Neural cell (in vitro differentiated cells): ENCODE data around the gene PEAK3. TPM values are rescaled to one million over a fixed set of nuclear protein-coding genes. Genes with fewer than 3 reads are reported as not detected.

Experiments
- H2AFZ ChIP-seq: fragments of 200-600, 300-800 bp; sonication (generic), shearing (Covaris generic); 2 replicates; pipeline ENCODE4 v1.6.0; 2014; ENCODE audit warnings: low read depth, mild to moderate bottlenecking, antibody characterized with exemption, low read length, moderate library complexity
- H3F3A ChIP-seq: fragments of 200-600 bp; shearing (Covaris generic); 2 replicates; pipeline ENCODE4 v1.6.1; 2016; ENCODE audit warnings: mild to moderate bottlenecking, moderate library complexity, mixed read lengths, antibody characterized with exemption, low read length; ENCODE audit not compliant: insufficient read depth, poor library complexity, severe bottlenecking
- H3K27ac ChIP-seq: fragments of 200-600, 300-800 bp; sonication (generic), shearing (Covaris generic); 2 replicates; pipeline ENCODE4 v1.5.1; 2014; ENCODE audit warnings: mild to moderate bottlenecking, low read length, moderate library complexity
- H3K27me3 ChIP-seq: fragments of 300-800, 200-600 bp; sonication (generic), shearing (Covaris generic); 2 replicates; pipeline ENCODE4 v1.6.0; 2014; ENCODE audit warnings: mild to moderate bottlenecking, low read depth, low read length, moderate library complexity; ENCODE audit not compliant: insufficient read depth
- H3K36me3 ChIP-seq: fragments of 300-800, 200-600 bp; sonication (generic), shearing (Covaris generic); 2 replicates; pipeline ENCODE4 v1.5.1; 2014; ENCODE audit warnings: mild to moderate bottlenecking, antibody characterized with exemption, low read length, moderate library complexity; ENCODE audit not compliant: insufficient read depth
- H3K4me2 ChIP-seq: fragments of 300-800, 200-600 bp; sonication (generic), shearing (Covaris generic); 2 replicates; pipeline ENCODE4 v1.6.0; 2014; ENCODE audit warnings: mild to moderate bottlenecking, low read length
- H3K4me3 ChIP-seq: fragments of 300-800, 200-600 bp; sonication (generic), shearing (Covaris generic); 2 replicates; pipeline ENCODE4 v1.5.1; 2014; ENCODE audit warnings: mild to moderate bottlenecking, low read length, moderate library complexity
- H3K79me2 ChIP-seq: fragments of 200-600 bp; shearing (Covaris generic); replicated peaks from 2 replicates; pipeline ENCODE4 v1.6.0; 2014; ENCODE audit warnings: mild to moderate bottlenecking, low read length, moderate library complexity; ENCODE audit not compliant: insufficient read depth
- H3K9ac ChIP-seq: fragments of 300-800, 200-600 bp; sonication (generic), shearing (Covaris generic); 2 replicates; pipeline ENCODE4 v1.6.1; 2016; ENCODE audit warnings: mild to moderate bottlenecking, low read length, mixed read lengths
- H3K9me2 ChIP-seq: fragments of 200-600 bp; shearing (Covaris generic); 2 replicates; pipeline ENCODE4 v1.6.1; 2016; ENCODE audit warnings: mild to moderate bottlenecking, low read length, mixed read lengths; ENCODE audit not compliant: insufficient read depth
- H3K9me3 ChIP-seq: fragments of 200-600, 300-800 bp; sonication (generic), shearing (Covaris generic); 2 replicates; pipeline ENCODE4 v1.6.1; 2016; ENCODE audit warnings: mild to moderate bottlenecking, mixed run types, low read length, moderate library complexity, mixed read lengths
- H4K20me1 ChIP-seq: fragments of 200-600 bp; shearing (Covaris generic); 2 replicates; pipeline ENCODE4 v1.6.1; 2016; ENCODE audit warnings: mild to moderate bottlenecking, mixed run types; ENCODE audit not compliant: insufficient read depth
- EP300 ChIP-seq: fragments of 450-650 bp; conservative IDR thresholded peaks from 2 replicates; pipeline ENCODE4 v1.6.1; 2014; ENCODE audit warnings: antibody characterized with exemption, mild to moderate bottlenecking, moderate library complexity; ENCODE audit not compliant: poor library complexity, severe bottlenecking
- EZH2 ChIP-seq: fragments of 200-600, 300-800 bp; shearing (Covaris generic), sonication (generic); IDR thresholded peaks from 2 replicates; pipeline ENCODE4 v1.6.1; 2014; ENCODE audit warnings: antibody characterized with exemption, low read length, borderline replicate concordance, mild to moderate bottlenecking; ENCODE audit not compliant: insufficient read depth, poor library complexity, severe bottlenecking
- MXI1 ChIP-seq: fragments of 450-650 bp; conservative IDR thresholded peaks from 2 replicates; pipeline ENCODE4 v1.6.1; 2014; ENCODE audit warnings: antibody characterized with exemption, mild to moderate bottlenecking; ENCODE audit not compliant: poor library complexity, severe bottlenecking
- POLR2AphosphoS5 ChIP-seq: IDR thresholded peaks from 2 replicates; pipeline ENCODE4 v1.6.1; 2012
- RAD21 ChIP-seq: fragments of 450-650 bp; conservative IDR thresholded peaks from 2 replicates; pipeline ENCODE4 v1.6.1; 2014; ENCODE audit warnings: antibody characterized with exemption, mild to moderate bottlenecking, moderate library complexity
- SMC3 ChIP-seq: fragments of 450-650 bp; conservative IDR thresholded peaks from 2 replicates; pipeline ENCODE4 v1.6.1; 2014; ENCODE audit warnings: antibody characterized with exemption, mild to moderate bottlenecking, moderate library complexity; ENCODE audit not compliant: poor library complexity
- TAF1 ChIP-seq: IDR thresholded peaks from 2 replicates; pipeline ENCODE4 v1.6.1; 2012; ENCODE audit warnings: low read depth
- polyA plus RNA-seq: library from polyadenylated mRNA; depleted of rRNA; stranded (reverse); fragments of >200 nt; gene quantifications from 2 replicates; pipeline ENCODE4 v1.2.3, GENCODE V29; 2014
- TF ChIP-seq, protein P1 (sequence below): fragments of 450-650 bp; IDR thresholded peaks from 2 replicates; pipeline ENCODE4 v1.5.1; 2014; ENCODE audit warnings: antibody characterized with exemption, mild to moderate bottlenecking, moderate library complexity; ENCODE audit not compliant: poor library complexity, severe bottlenecking
- TF ChIP-seq, protein P2 (sequence below): IDR thresholded peaks from 2 replicates; pipeline ENCODE4 v1.6.1; 2012; ENCODE audit warnings: borderline replicate concordance

Gene PEAK3
- polyA plus RNA-seq, 1 donor from 2014 or later: not detected

DNA sequence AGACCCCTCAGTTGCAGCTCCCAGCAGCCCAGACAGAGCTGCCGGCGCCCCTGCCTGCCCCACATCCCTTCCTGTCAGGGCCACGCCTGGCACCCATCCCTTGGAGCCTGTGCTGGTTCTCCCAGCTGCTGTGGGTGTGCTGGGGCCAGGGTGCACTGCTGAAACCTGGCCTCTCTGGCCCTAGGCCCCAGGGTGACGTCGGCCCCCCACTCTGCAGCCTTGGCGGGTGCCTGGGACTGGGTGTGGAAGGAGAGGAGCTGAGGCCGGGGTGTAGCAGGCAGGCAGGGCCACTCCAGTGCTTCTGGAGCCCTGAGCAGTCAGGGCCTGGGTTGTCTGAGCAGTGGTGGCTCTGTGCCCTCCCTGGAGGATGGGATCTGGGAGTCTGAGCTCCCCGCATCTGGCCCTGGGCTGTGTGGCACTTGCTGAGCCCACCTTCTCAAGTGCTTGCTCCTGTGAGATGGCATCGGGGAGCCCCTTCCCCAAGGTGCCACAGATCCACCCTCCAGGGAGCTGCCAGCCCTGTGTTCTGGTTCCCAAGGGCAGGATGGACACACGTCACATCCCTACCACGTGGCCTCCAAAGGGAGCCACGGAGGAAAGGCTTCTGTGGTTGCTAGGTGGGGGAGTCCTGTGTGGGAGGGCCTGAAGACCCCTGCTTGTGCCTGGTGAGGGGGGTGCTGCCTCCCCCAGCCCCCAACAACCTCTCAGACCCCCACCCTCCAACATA, 51.0 kb downstream of the PEAK3 start:
- Histone ChIP-seq H3F3A (no peaks in the 10 kb centered on the region), H4K20me1 (no peaks in the 10 kb centered on the region), H3K4me2 (no peak overlapping the region), H3K79me2 (peaks cover 21% of the 10 kb centered on the region), H3K27ac (no peak overlapping the region), H3K36me3 (no peaks in the 10 kb centered on the region), H3K9me3 (no peaks in the 10 kb centered on the region), H3K9me2 (no peaks in the 10 kb centered on the region), H3K27me3 (no peaks in the 10 kb centered on the region), H3K9ac (no peak overlapping the region), H3K4me3 (no peak overlapping the region), H2AFZ (no peak overlapping the region)
- TF ChIP-seq POLR2AphosphoS5: peak; percentile 10
- TF ChIP-seq, protein P1, sequence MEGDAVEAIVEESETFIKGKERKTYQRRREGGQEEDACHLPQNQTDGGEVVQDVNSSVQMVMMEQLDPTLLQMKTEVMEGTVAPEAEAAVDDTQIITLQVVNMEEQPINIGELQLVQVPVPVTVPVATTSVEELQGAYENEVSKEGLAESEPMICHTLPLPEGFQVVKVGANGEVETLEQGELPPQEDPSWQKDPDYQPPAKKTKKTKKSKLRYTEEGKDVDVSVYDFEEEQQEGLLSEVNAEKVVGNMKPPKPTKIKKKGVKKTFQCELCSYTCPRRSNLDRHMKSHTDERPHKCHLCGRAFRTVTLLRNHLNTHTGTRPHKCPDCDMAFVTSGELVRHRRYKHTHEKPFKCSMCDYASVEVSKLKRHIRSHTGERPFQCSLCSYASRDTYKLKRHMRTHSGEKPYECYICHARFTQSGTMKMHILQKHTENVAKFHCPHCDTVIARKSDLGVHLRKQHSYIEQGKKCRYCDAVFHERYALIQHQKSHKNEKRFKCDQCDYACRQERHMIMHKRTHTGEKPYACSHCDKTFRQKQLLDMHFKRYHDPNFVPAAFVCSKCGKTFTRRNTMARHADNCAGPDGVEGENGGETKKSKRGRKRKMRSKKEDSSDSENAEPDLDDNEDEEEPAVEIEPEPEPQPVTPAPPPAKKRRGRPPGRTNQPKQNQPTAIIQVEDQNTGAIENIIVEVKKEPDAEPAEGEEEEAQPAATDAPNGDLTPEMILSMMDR: no peak
- TF ChIP-seq TAF1: no peak
- TF ChIP-seq EZH2: no peak

DNA sequence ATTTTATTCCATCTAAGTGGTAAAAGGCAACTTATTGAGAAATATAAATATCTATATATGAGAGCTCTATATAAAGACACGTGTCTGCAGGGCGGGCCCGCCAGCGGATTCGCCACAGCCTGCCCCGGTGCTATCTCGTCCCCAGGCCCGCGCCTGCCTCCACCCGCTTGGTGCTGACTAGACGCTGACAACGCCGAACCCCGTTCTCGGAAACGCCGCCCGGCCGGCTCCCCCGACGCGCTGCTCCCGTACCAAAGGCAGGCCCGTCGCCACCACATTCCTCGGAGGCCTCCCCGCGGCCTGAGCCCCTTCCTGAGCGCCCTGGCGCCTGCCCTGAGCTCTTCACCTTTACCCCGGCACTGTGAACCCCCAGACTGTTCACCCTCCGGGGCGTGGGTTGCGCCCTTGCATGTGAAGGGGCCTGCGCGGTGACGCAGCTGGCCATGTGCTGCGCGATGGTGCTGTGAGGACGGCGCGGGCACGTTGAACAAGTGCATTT, 51.9 kb downstream of the PEAK3 start:
- Histone ChIP-seq H3K4me2 (no peak overlapping the region), H3K9me3 (no peaks in the 10 kb centered on the region), H3K4me3 (no peak overlapping the region), H2AFZ (no peak overlapping the region), H3K9ac (no peak overlapping the region), H3K36me3 (no peaks in the 10 kb centered on the region), H3K27me3 (no peaks in the 10 kb centered on the region), H4K20me1 (no peaks in the 10 kb centered on the region), H3K79me2 (peaks cover 12% of the 10 kb centered on the region), H3K27ac (no peak overlapping the region), H3K9me2 (no peaks in the 10 kb centered on the region), H3F3A (no peaks in the 10 kb centered on the region)
- TF ChIP-seq EP300 (no peak), EZH2 (no peak), POLR2AphosphoS5 (no peak), TAF1 (no peak), RAD21 (no peak), MXI1 (no peak), SMC3 (no peak)
- TF ChIP-seq, protein P2, sequence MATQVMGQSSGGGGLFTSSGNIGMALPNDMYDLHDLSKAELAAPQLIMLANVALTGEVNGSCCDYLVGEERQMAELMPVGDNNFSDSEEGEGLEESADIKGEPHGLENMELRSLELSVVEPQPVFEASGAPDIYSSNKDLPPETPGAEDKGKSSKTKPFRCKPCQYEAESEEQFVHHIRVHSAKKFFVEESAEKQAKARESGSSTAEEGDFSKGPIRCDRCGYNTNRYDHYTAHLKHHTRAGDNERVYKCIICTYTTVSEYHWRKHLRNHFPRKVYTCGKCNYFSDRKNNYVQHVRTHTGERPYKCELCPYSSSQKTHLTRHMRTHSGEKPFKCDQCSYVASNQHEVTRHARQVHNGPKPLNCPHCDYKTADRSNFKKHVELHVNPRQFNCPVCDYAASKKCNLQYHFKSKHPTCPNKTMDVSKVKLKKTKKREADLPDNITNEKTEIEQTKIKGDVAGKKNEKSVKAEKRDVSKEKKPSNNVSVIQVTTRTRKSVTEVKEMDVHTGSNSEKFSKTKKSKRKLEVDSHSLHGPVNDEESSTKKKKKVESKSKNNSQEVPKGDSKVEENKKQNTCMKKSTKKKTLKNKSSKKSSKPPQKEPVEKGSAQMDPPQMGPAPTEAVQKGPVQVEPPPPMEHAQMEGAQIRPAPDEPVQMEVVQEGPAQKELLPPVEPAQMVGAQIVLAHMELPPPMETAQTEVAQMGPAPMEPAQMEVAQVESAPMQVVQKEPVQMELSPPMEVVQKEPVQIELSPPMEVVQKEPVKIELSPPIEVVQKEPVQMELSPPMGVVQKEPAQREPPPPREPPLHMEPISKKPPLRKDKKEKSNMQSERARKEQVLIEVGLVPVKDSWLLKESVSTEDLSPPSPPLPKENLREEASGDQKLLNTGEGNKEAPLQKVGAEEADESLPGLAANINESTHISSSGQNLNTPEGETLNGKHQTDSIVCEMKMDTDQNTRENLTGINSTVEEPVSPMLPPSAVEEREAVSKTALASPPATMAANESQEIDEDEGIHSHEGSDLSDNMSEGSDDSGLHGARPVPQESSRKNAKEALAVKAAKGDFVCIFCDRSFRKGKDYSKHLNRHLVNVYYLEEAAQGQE: no peak
- TF ChIP-seq, protein P1: no peak
